Neural cell (in vitro differentiated cells): ENCODE results near the gene RAB40B. TPM values are rescaled to one million over a fixed set of nuclear protein-coding genes. Genes with fewer than 3 reads are reported as not detected.

Experiments used
- H2AFZ ChIP-seq: fragments of 200-600, 300-800 bp; sonication (generic), shearing (Covaris generic); 2 replicates; pipeline ENCODE4 v1.6.0; 2014; ENCODE audit warnings: low read depth, mild to moderate bottlenecking, antibody characterized with exemption, low read length, moderate library complexity
- H3F3A ChIP-seq: fragments of 200-600 bp; shearing (Covaris generic); 2 replicates; pipeline ENCODE4 v1.6.1; 2016; ENCODE audit warnings: mild to moderate bottlenecking, moderate library complexity, mixed read lengths, antibody characterized with exemption, low read length; ENCODE audit not compliant: insufficient read depth, poor library complexity, severe bottlenecking
- H3K27ac ChIP-seq: fragments of 200-600, 300-800 bp; sonication (generic), shearing (Covaris generic); 2 replicates; pipeline ENCODE4 v1.5.1; 2014; ENCODE audit warnings: mild to moderate bottlenecking, low read length, moderate library complexity
- H3K27me3 ChIP-seq: fragments of 300-800, 200-600 bp; sonication (generic), shearing (Covaris generic); 2 replicates; pipeline ENCODE4 v1.6.0; 2014; ENCODE audit warnings: mild to moderate bottlenecking, low read depth, low read length, moderate library complexity; ENCODE audit not compliant: insufficient read depth
- H3K36me3 ChIP-seq: fragments of 300-800, 200-600 bp; sonication (generic), shearing (Covaris generic); 2 replicates; pipeline ENCODE4 v1.5.1; 2014; ENCODE audit warnings: mild to moderate bottlenecking, antibody characterized with exemption, low read length, moderate library complexity; ENCODE audit not compliant: insufficient read depth
- H3K4me2 ChIP-seq: fragments of 300-800, 200-600 bp; sonication (generic), shearing (Covaris generic); 2 replicates; pipeline ENCODE4 v1.6.0; 2014; ENCODE audit warnings: mild to moderate bottlenecking, low read length
- H3K4me3 ChIP-seq: fragments of 300-800, 200-600 bp; sonication (generic), shearing (Covaris generic); 2 replicates; pipeline ENCODE4 v1.5.1; 2014; ENCODE audit warnings: mild to moderate bottlenecking, low read length, moderate library complexity
- H3K79me2 ChIP-seq: fragments of 200-600 bp; shearing (Covaris generic); replicated peaks from 2 replicates; pipeline ENCODE4 v1.6.0; 2014; ENCODE audit warnings: mild to moderate bottlenecking, low read length, moderate library complexity; ENCODE audit not compliant: insufficient read depth
- H3K9ac ChIP-seq: fragments of 300-800, 200-600 bp; sonication (generic), shearing (Covaris generic); 2 replicates; pipeline ENCODE4 v1.6.1; 2016; ENCODE audit warnings: mild to moderate bottlenecking, low read length, mixed read lengths
- H3K9me2 ChIP-seq: fragments of 200-600 bp; shearing (Covaris generic); 2 replicates; pipeline ENCODE4 v1.6.1; 2016; ENCODE audit warnings: mild to moderate bottlenecking, low read length, mixed read lengths; ENCODE audit not compliant: insufficient read depth
- H3K9me3 ChIP-seq: fragments of 200-600, 300-800 bp; sonication (generic), shearing (Covaris generic); 2 replicates; pipeline ENCODE4 v1.6.1; 2016; ENCODE audit warnings: mild to moderate bottlenecking, mixed run types, low read length, moderate library complexity, mixed read lengths
- H4K20me1 ChIP-seq: fragments of 200-600 bp; shearing (Covaris generic); 2 replicates; pipeline ENCODE4 v1.6.1; 2016; ENCODE audit warnings: mild to moderate bottlenecking, mixed run types; ENCODE audit not compliant: insufficient read depth
- EP300 ChIP-seq: fragments of 450-650 bp; conservative IDR thresholded peaks from 2 replicates; pipeline ENCODE4 v1.6.1; 2014; ENCODE audit warnings: antibody characterized with exemption, mild to moderate bottlenecking, moderate library complexity; ENCODE audit not compliant: poor library complexity, severe bottlenecking
- EZH2 ChIP-seq: fragments of 200-600, 300-800 bp; shearing (Covaris generic), sonication (generic); IDR thresholded peaks from 2 replicates; pipeline ENCODE4 v1.6.1; 2014; ENCODE audit warnings: antibody characterized with exemption, low read length, borderline replicate concordance, mild to moderate bottlenecking; ENCODE audit not compliant: insufficient read depth, poor library complexity, severe bottlenecking
- MXI1 ChIP-seq: fragments of 450-650 bp; conservative IDR thresholded peaks from 2 replicates; pipeline ENCODE4 v1.6.1; 2014; ENCODE audit warnings: antibody characterized with exemption, mild to moderate bottlenecking; ENCODE audit not compliant: poor library complexity, severe bottlenecking
- POLR2AphosphoS5 ChIP-seq: IDR thresholded peaks from 2 replicates; pipeline ENCODE4 v1.6.1; 2012
- RAD21 ChIP-seq: fragments of 450-650 bp; conservative IDR thresholded peaks from 2 replicates; pipeline ENCODE4 v1.6.1; 2014; ENCODE audit warnings: antibody characterized with exemption, mild to moderate bottlenecking, moderate library complexity
- SMC3 ChIP-seq: fragments of 450-650 bp; conservative IDR thresholded peaks from 2 replicates; pipeline ENCODE4 v1.6.1; 2014; ENCODE audit warnings: antibody characterized with exemption, mild to moderate bottlenecking, moderate library complexity; ENCODE audit not compliant: poor library complexity
- TAF1 ChIP-seq: IDR thresholded peaks from 2 replicates; pipeline ENCODE4 v1.6.1; 2012; ENCODE audit warnings: low read depth
- polyA plus RNA-seq: library from polyadenylated mRNA; depleted of rRNA; stranded (reverse); fragments of >200 nt; gene quantifications from 2 replicates; pipeline ENCODE4 v1.2.3, GENCODE V29; 2014
- TF ChIP-seq, protein P1 (sequence below): IDR thresholded peaks from 2 replicates; pipeline ENCODE4 v1.6.1; 2012; ENCODE audit warnings: borderline replicate concordance
- TF ChIP-seq, protein P2 (sequence below): fragments of 450-650 bp; IDR thresholded peaks from 2 replicates; pipeline ENCODE4 v1.5.1; 2014; ENCODE audit warnings: antibody characterized with exemption, mild to moderate bottlenecking, moderate library complexity; ENCODE audit not compliant: poor library complexity, severe bottlenecking

Gene RAB40B
- polyA plus RNA-seq, 1 donor from 2014 or later, result 37.2 TPM

DNA sequence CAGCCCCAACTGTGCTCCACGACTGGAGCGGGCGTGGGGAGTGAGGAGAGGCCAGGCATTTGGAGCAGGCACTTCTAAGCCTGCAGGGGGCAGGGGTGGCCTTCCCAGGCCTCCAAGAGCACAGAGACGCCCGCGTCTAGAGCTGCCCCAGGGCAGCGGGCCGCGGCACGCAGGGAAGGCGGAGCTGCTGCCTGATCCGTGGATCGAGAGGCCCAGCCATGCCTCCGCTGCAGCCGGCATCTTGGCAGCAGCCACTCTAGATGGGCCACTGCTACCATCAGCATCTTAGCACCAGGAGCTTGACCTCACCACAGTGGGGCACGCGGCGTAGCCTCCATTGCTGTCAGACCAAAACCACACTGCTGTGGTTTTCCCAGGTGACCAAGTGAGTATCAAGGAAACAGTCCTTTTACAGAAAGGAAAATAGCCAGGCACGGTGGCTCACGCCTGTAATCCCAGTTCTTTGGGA is 29.8 kb downstream of the RAB40B start (continued):
- TF ChIP-seq, protein P1, sequence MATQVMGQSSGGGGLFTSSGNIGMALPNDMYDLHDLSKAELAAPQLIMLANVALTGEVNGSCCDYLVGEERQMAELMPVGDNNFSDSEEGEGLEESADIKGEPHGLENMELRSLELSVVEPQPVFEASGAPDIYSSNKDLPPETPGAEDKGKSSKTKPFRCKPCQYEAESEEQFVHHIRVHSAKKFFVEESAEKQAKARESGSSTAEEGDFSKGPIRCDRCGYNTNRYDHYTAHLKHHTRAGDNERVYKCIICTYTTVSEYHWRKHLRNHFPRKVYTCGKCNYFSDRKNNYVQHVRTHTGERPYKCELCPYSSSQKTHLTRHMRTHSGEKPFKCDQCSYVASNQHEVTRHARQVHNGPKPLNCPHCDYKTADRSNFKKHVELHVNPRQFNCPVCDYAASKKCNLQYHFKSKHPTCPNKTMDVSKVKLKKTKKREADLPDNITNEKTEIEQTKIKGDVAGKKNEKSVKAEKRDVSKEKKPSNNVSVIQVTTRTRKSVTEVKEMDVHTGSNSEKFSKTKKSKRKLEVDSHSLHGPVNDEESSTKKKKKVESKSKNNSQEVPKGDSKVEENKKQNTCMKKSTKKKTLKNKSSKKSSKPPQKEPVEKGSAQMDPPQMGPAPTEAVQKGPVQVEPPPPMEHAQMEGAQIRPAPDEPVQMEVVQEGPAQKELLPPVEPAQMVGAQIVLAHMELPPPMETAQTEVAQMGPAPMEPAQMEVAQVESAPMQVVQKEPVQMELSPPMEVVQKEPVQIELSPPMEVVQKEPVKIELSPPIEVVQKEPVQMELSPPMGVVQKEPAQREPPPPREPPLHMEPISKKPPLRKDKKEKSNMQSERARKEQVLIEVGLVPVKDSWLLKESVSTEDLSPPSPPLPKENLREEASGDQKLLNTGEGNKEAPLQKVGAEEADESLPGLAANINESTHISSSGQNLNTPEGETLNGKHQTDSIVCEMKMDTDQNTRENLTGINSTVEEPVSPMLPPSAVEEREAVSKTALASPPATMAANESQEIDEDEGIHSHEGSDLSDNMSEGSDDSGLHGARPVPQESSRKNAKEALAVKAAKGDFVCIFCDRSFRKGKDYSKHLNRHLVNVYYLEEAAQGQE, result no peak
- TF ChIP-seq MXI1, result no peak

DNA sequence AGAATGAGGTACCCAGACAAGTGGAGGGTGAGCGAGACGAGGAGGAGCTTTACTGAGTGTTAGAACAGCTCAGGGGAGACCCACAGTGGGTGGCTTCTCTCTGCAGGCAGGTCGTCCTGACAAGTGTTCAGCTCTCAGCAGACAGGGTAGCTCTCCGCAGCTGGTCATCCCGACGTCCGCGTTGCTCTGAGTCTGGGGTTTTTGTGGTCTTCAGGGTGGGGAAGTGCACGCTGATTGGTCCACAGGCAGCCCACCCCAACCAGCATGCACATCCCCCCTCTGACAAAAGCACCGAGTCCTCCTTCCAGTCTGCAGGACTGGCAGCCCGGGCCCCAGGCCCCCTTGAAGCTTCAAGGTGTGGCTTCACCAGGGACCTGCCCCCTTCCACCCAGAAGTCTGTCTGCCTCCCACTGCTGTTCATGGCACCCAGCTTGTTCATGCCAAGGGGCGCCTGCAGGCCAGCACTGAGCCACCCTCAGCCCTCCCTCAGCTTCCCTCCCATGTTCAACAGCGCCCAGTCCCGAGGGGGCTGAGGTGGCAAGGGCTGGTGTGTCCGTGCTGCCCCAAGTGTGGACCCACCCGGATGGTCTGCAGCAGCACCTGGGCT is 30.4 kb downstream of the RAB40B start:
- TF ChIP-seq RAD21 (no peak), TAF1 (no peak), SMC3 (no peak), POLR2AphosphoS5 (no peak), EZH2 (no peak), MXI1 (no peak)
- TF ChIP-seq, protein P2, sequence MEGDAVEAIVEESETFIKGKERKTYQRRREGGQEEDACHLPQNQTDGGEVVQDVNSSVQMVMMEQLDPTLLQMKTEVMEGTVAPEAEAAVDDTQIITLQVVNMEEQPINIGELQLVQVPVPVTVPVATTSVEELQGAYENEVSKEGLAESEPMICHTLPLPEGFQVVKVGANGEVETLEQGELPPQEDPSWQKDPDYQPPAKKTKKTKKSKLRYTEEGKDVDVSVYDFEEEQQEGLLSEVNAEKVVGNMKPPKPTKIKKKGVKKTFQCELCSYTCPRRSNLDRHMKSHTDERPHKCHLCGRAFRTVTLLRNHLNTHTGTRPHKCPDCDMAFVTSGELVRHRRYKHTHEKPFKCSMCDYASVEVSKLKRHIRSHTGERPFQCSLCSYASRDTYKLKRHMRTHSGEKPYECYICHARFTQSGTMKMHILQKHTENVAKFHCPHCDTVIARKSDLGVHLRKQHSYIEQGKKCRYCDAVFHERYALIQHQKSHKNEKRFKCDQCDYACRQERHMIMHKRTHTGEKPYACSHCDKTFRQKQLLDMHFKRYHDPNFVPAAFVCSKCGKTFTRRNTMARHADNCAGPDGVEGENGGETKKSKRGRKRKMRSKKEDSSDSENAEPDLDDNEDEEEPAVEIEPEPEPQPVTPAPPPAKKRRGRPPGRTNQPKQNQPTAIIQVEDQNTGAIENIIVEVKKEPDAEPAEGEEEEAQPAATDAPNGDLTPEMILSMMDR, result no peak
- TF ChIP-seq, protein P1, result no peak
- Histone ChIP-seq H3K4me2 (no peak overlapping the region), H3K4me3 (no peak overlapping the region), H4K20me1 (no peaks in the 10 kb centered on the region), H3K79me2 (no peaks in the 10 kb centered on the region), H3K27me3 (no peaks in the 10 kb centered on the region), H3K9ac (no peak overlapping the region), H3K36me3 (no peaks in the 10 kb centered on the region), H3K27ac (no peak overlapping the region), H3K9me3 (no peaks in the 10 kb centered on the region), H3K9me2 (no peaks in the 10 kb centered on the region), H3F3A (no peaks in the 10 kb centered on the region), H2AFZ (no peak overlapping the region)

DNA sequence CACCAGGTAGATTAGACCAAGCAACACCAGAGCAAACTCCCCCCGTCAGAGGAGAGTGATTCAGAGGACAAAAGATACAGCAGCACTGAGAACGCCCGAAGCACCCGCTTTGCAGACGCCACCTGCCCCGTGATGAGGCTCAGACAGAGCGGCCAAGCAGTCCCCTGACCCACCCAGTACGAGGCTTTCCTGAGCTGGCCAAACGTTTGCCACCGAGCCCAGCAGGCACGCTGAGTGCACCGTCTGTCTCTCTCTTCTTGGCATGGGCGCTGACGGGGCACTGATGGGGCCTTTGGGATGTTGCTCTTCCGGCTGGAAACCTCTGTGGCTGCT is 30.9 kb downstream of the RAB40B start:
- Histone ChIP-seq H4K20me1 (no peaks in the 10 kb centered on the region), H3K4me3 (no peak overlapping the region), H3F3A (no peaks in the 10 kb centered on the region), H3K79me2 (no peaks in the 10 kb centered on the region), H3K9me2 (no peaks in the 10 kb centered on the region), H3K36me3 (no peaks in the 10 kb centered on the region), H3K4me2 (no peak overlapping the region), H3K27me3 (no peaks in the 10 kb centered on the region), H2AFZ (no peak overlapping the region), H3K27ac (no peak overlapping the region), H3K9me3 (no peaks in the 10 kb centered on the region), H3K9ac (no peak overlapping the region)
- TF ChIP-seq, protein P1, result no peak
- TF ChIP-seq SMC3, result no peak
- TF ChIP-seq EP300, result no peak
- no peak for TF ChIP-seq POLR2AphosphoS5
- TF ChIP-seq, protein P2, result no peak
- TF ChIP-seq RAD21, result no peak
- TF ChIP-seq EZH2, result no peak
- no peak for TF ChIP-seq MXI1
- TF ChIP-seq TAF1, result no peak
